K562 (cell line): Measurements from ENCODE around the gene YIF1A. TPM values are rescaled to one million over a fixed set of nuclear protein-coding genes. Genes with fewer than 3 reads are reported as not detected.

ENCODE experiments used
- ATAC-seq: fragments of 200-7000 bp; cut with Tn5 transposase; 3 replicates; pipeline ENCODE4 v1.9.1; 2020; ENCODE audit warnings: moderate library complexity
- BruUV-seq: library from RNA; stranded (reverse); fragments of 400-500 nt; replicated peaks from 2 replicates; lab custom pipeline; 2021; lab: Mats Ljungman, UMichigan
- CTCF ChIA-PET: fragments of 300-600 bp; formaldehyde crosslinking; extraction: SDS; loops from one replicate; lab custom pipeline; 2021; ENCODE audit warnings: low intra/inter-chr PET ratio; lab: Yijun Ruan, JAX
- POLR2A ChIA-PET: fragments of 300-600, 350-650 bp; sonication (Branson Sonifier 250); formaldehyde crosslinking; extraction: SDS; loops from one replicate; lab custom pipeline; 2021; ENCODE audit warnings: antibody characterized with exemption, inconsistent platforms; lab: Yijun Ruan, JAX
- DNase-seq, 4 experiments: peaks; one replicate each; pipeline versions ENCODE4 v3.0.0 to v3.0.0-alpha.2; 2011 to 2018; ENCODE audit warnings: low spot score in 3 of 4, mixed read lengths in 3 of 4; ENCODE audit errors: extremely low read depth in 1 of 4
- FAIRE-seq: peaks from 2 replicates; lab custom pipeline; 2011; peaks lifted over from hg19 to GRCh38; lab: Jason Lieb, UNC
- H2AFZ ChIP-seq: 2 replicates; pipeline ENCODE4 v1.6.0; 2011; ENCODE audit warnings: low read depth, low read length, control low read depth, inconsistent platforms
- H3K27ac ChIP-seq: fragments of 200-600 bp; 3 replicates; pipeline ENCODE4 v1.8.0; 2011; ENCODE audit warnings: low read depth, mild to moderate bottlenecking, control low read depth, inconsistent platforms, low read length, moderate library complexity, mixed read lengths; ENCODE audit errors: extremely low read depth
- H3K27me3 ChIP-seq, 2 experiments: fragments of 300-600 bp in 1 of 2; 2 replicates in 1 of 2; 3 replicates in 1 of 2; pipeline versions ENCODE4 v1.6.0 to v1.8.0; 2011; ENCODE audit warnings: inconsistent platforms in 2 of 2, low read length in 2 of 2, mild to moderate bottlenecking in 1 of 2, mixed read lengths in 1 of 2, moderate library complexity in 1 of 2; ENCODE audit not compliant: control insufficient read depth in 2 of 2, insufficient read depth in 2 of 2
- H3K36me3 ChIP-seq: fragments of 300-600 bp; 3 replicates; pipeline ENCODE4 v1.8.0; 2011; ENCODE audit warnings: mild to moderate bottlenecking, low read length, inconsistent platforms; ENCODE audit not compliant: control insufficient read depth, insufficient read depth
- H3K4me1 ChIP-seq, 2 experiments: fragments of 200-600 bp in 1 of 2; replicated peaks in 1 of 2; 2 replicates in 1 of 2; 3 replicates in 1 of 2; pipeline versions ENCODE4 v1.5.1 to v1.8.0; 2011; ENCODE audit warnings: inconsistent platforms in 2 of 2, low read length in 2 of 2, mild to moderate bottlenecking in 1 of 2, mixed read lengths in 1 of 2, moderate library complexity in 1 of 2; ENCODE audit not compliant: control insufficient read depth in 2 of 2, insufficient read depth in 2 of 2
- H3K4me2 ChIP-seq: 2 replicates; pipeline ENCODE4 v1.6.1; 2011; ENCODE audit warnings: low read length, control low read depth, inconsistent platforms, mixed read lengths; ENCODE audit not compliant: insufficient read depth
- H3K4me3 ChIP-seq: fragments of 200-600 bp; sonication (generic), shearing (Covaris generic); 2 replicates; pipeline ENCODE4 v1.5.1; 2016; ENCODE audit warnings: control low read depth, inconsistent platforms
- H3K79me2 ChIP-seq: fragments of 200-600 bp; 3 replicates; pipeline ENCODE4 v1.8.0; 2011; ENCODE audit warnings: low read length, inconsistent platforms; ENCODE audit not compliant: control insufficient read depth, insufficient read depth
- H3K9ac ChIP-seq, 2 experiments: 2 replicates each; pipeline versions ENCODE4 v1.6.0 to v1.6.1; 2011; ENCODE audit warnings: low read depth in 2 of 2, low read length in 2 of 2, control low read depth in 1 of 2, inconsistent platforms in 1 of 2, mild to moderate bottlenecking in 1 of 2, mixed read lengths in 1 of 2; ENCODE audit not compliant: insufficient read depth in 1 of 2
- H3K9me1 ChIP-seq: one replicate; pipeline ENCODE4 v1.6.0; 2011; ENCODE audit warnings: inconsistent platforms, mild to moderate bottlenecking, low read length, moderate library complexity; ENCODE audit not compliant: control insufficient read depth, insufficient read depth
- H3K9me3 ChIP-seq: replicated peaks from 2 replicates; pipeline ENCODE4 v1.5.1; 2011; ENCODE audit warnings: low read depth, low read length, inconsistent platforms; ENCODE audit not compliant: control insufficient read depth, insufficient read depth
- H4K20me1 ChIP-seq: replicated peaks from 2 replicates; pipeline ENCODE4 v1.6.1; 2011; ENCODE audit warnings: low read length, inconsistent platforms, mixed read lengths; ENCODE audit not compliant: control insufficient read depth, insufficient read depth
- BRD9 ChIP-seq: fragments of 450-650 bp; IDR thresholded peaks from 2 replicates; pipeline ENCODE4 v1.6.1; 2018; ENCODE audit warnings: low read depth; ENCODE audit not compliant: partially characterized antibody
- EZH2 ChIP-seq: IDR thresholded peaks from 2 replicates; pipeline ENCODE4 v1.6.1; 2012; ENCODE audit warnings: low read depth, mild to moderate bottlenecking, inconsistent platforms, low read length, borderline replicate concordance
- GATA2 ChIP-seq: sonication (generic); formaldehyde crosslinking; IDR thresholded peaks from 2 replicates; pipeline ENCODE4 v1.4.0; 2020; ENCODE audit warnings: mild to moderate bottlenecking, missing genetic modification reagents
- HCFC1 ChIP-seq: IDR thresholded peaks from 2 replicates; pipeline ENCODE4 v1.6.1; 2012; ENCODE audit warnings: low read depth, low read length, improper control_type of control experiment
- HDAC8 ChIP-seq: fragments of 450-650 bp; IDR thresholded peaks from 2 replicates; pipeline ENCODE4 v1.6.1; 2016; ENCODE audit warnings: mild to moderate bottlenecking, missing genetic modification characterization, moderate library complexity, missing compliant biosample characterization
- HNRNPLL ChIP-seq: fragments of 200-400 bp; formaldehyde crosslinking; IDR thresholded peaks from 2 replicates; pipeline ENCODE4 v1.6.1; 2017; ENCODE audit warnings: low read length, low read depth, mild to moderate bottlenecking; ENCODE audit not compliant: poor library complexity, severe bottlenecking
- RBM22 ChIP-seq: fragments of 200-400 bp; formaldehyde crosslinking; IDR thresholded peaks from 2 replicates; pipeline ENCODE4 v1.6.1; 2018; ENCODE audit warnings: low read length, low read depth; ENCODE audit not compliant: poor library complexity, severe bottlenecking
- SMARCB1 ChIP-seq: IDR thresholded peaks from 2 replicates; pipeline ENCODE4 v1.6.1; 2011; ENCODE audit warnings: improper control_type of control experiment, low read depth; ENCODE audit not compliant: insufficient read length
- ZBTB2 ChIP-seq: fragments of 450-650 bp; IDR thresholded peaks from 2 replicates; pipeline ENCODE4 v1.6.1; 2016; ENCODE audit warnings: antibody characterized with exemption
- ZNF217 ChIP-seq: sonication (generic); formaldehyde crosslinking; IDR thresholded peaks from 2 replicates; pipeline ENCODE4 v1.8.0; 2022; ENCODE audit warnings: mild to moderate bottlenecking, missing genetic modification reagents
- WGBS: fragments of 100-300 bp; shearing (Covaris generic); methylation state at CpG from one replicate; pipeline ENCODE4 v1.1.6; 2016; ENCODE audit warnings: low coverage, mixed read lengths; ENCODE audit not compliant: insufficient coverage; ENCODE audit errors: missing lambda C conversion rate; 5-methylcytosine and 5-hydroxymethylcytosine counted together
- in situ Hi-C: fragments of 300-500 bp; cut with MboI; formaldehyde crosslinking; loops from 4 replicates; pipeline ENCODE4 v1.15.0; 2018; ENCODE audit warnings: inconsistent platforms, mixed read lengths
- intact Hi-C: fragments of 100-400 bp; cut with micrococcal nuclease; formaldehyde crosslinking; loops from 2 replicates; pipeline ENCODE4 v1.14.2; 2022
- polyA plus RNA-seq, 8 experiments: library from polyadenylated mRNA; depleted of rRNA in 4 of 8; stranded (reverse) in 5 of 8; unstranded in 3 of 8; fragments of >200 nt; fragmentation: Nextera tagmentation in 2 of 8; fragmentation: Illumina TruSeq in 1 of 8; extraction: Ambion mirVana in 2 of 8; extraction: Trizol in 1 of 8; gene quantifications; 2 replicates each; pipeline versions ENCODE4 v1.2.1 to v1.2.3, GENCODE V29; 2011 to 2014; ENCODE audit warnings: inconsistent platforms in 1 of 8, missing spikeins in 1 of 8
- total RNA-seq, 7 experiments: library from RNA; depleted of rRNA in 6 of 7; stranded (reverse); fragments of >200 nt in 6 of 7; fragmentation: Illumina TruSeq in 2 of 7; extraction: Trizol in 2 of 7; gene quantifications; 2 replicates each; pipeline versions ENCODE4 v1.2.1 to v1.2.3, GENCODE V29; 2011 to 2021; ENCODE audit warnings: low replicate concordance in 1 of 7
- TF ChIP-seq, protein P1 (sequence below): fragments of 200-400 bp; formaldehyde crosslinking; IDR thresholded peaks from 2 replicates; pipeline ENCODE4 v1.6.1; 2017; ENCODE audit warnings: mild to moderate bottlenecking, low read depth, low read length, moderate library complexity
- TF ChIP-seq, protein P2 (sequence below): sonication (generic); formaldehyde crosslinking; IDR thresholded peaks from 2 replicates; pipeline ENCODE4 v1.8.0; 2022; ENCODE audit warnings: missing genetic modification reagents, mild to moderate bottlenecking, moderate library complexity, borderline replicate concordance
- TF ChIP-seq, protein P3 (sequence below): fragments of 250-450 bp; sonication (Bioruptor Pico); IDR thresholded peaks from 2 replicates; pipeline ENCODE4 v1.5.0; 2022; ENCODE audit warnings: mild to moderate bottlenecking

Gene YIF1A
- total and polyA plus RNA-seq, 9 of the 15 experiments (the other 6 are each of a cell fraction or from before 2014, with no cell fraction given) = 8.6 to 121 (median 77.2) TPM

GRCh38 chr11:66321606-66322005 is 32.7 kb upstream of the YIF1A start:
- POLR2A ChIA-PET = interaction anchor here (1.4 kb wide), 1 partner anchor 8 kb away, joined by 9 read pairs; no protein-coding TSS in a partner anchor
- no peaks in the 10 kb centered on the region for H4K20me1 ChIP-seq
- WGBS = 27% methylated on average over 4 of the region's 4 CpGs

More at GRCh38 chr11:66321606-66322005, 32.7 kb upstream of the YIF1A start:
- no peak overlapping the region for H3K4me3 ChIP-seq
- FAIRE-seq (no peak), DNase-seq (no peak), ATAC-seq (no peak)
- CTCF ChIA-PET = interaction anchor here (0.6 to 1.5 kb wide), 2 partner anchors 10 to 98 kb away, joined by 5 to 16 read pairs; no protein-coding TSS in a partner anchor
- H3K4me1 ChIP-seq = peaks cover 0 to 46% of the 10 kb centered on the region in 2 experiments; a peak in 3 of 5 replicates
- H3K27ac ChIP-seq = no peak overlapping the region
- in situ Hi-C loops = no loop called here
- intact Hi-C loops = no loop called here
- H3K27me3 ChIP-seq = no peaks in the 10 kb centered on the region
- peaks cover 2% of the 10 kb centered on the region for H3K9me1 ChIP-seq
- no peak overlapping the region for H2AFZ ChIP-seq
- no peak overlapping the region for H3K9ac ChIP-seq
- H3K9me3 ChIP-seq = no peaks in the 10 kb centered on the region
- H3K4me2 ChIP-seq = no peak overlapping the region
- no peaks in the 10 kb centered on the region for H3K79me2 ChIP-seq
- TF ChIP-seq ZBTB2 (no peak), ZNF217 (no peak), BRD9 (no peak), HCFC1 (no peak), SMARCB1 (no peak), RBM22 (no peak), HNRNPLL (no peak), EZH2 (no peak), HDAC8 (tag) (no peak), GATA2 (no peak)
- TF ChIP-seq, protein P1, sequence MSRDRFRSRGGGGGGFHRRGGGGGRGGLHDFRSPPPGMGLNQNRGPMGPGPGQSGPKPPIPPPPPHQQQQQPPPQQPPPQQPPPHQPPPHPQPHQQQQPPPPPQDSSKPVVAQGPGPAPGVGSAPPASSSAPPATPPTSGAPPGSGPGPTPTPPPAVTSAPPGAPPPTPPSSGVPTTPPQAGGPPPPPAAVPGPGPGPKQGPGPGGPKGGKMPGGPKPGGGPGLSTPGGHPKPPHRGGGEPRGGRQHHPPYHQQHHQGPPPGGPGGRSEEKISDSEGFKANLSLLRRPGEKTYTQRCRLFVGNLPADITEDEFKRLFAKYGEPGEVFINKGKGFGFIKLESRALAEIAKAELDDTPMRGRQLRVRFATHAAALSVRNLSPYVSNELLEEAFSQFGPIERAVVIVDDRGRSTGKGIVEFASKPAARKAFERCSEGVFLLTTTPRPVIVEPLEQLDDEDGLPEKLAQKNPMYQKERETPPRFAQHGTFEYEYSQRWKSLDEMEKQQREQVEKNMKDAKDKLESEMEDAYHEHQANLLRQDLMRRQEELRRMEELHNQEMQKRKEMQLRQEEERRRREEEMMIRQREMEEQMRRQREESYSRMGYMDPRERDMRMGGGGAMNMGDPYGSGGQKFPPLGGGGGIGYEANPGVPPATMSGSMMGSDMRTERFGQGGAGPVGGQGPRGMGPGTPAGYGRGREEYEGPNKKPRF = no peak
- TF ChIP-seq, protein P2, sequence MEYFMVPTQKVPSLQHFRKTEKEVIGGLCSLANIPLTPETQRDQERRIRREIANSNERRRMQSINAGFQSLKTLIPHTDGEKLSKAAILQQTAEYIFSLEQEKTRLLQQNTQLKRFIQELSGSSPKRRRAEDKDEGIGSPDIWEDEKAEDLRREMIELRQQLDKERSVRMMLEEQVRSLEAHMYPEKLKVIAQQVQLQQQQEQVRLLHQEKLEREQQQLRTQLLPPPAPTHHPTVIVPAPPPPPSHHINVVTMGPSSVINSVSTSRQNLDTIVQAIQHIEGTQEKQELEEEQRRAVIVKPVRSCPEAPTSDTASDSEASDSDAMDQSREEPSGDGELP (CRISPR knock-in tag) = no peak
- TF ChIP-seq, protein P3, sequence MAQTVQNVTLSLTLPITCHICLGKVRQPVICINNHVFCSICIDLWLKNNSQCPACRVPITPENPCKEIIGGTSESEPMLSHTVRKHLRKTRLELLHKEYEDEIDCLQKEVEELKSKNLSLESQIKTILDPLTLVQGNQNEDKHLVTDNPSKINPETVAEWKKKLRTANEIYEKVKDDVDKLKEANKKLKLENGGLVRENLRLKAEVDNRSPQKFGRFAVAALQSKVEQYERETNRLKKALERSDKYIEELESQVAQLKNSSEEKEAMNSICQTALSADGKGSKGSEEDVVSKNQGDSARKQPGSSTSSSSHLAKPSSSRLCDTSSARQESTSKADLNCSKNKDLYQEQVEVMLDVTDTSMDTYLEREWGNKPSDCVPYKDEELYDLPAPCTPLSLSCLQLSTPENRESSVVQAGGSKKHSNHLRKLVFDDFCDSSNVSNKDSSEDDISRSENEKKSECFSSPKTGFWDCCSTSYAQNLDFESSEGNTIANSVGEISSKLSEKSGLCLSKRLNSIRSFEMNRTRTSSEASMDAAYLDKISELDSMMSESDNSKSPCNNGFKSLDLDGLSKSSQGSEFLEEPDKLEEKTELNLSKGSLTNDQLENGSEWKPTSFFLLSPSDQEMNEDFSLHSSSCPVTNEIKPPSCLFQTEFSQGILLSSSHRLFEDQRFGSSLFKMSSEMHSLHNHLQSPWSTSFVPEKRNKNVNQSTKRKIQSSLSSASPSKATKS (CRISPR knock-in tag) = no peak
- no TSS peak for BruUV-seq
- H3K36me3 ChIP-seq = no peaks in the 10 kb centered on the region
